ENCODE measurements around the gene WDR7. TPM values are rescaled to one million over a fixed set of nuclear protein-coding genes. Genes with fewer than 3 reads are reported as not detected.

Gene WDR7
- total RNA-seq, 1 donor from 2014 or later = 43.0 TPM

DNA sequence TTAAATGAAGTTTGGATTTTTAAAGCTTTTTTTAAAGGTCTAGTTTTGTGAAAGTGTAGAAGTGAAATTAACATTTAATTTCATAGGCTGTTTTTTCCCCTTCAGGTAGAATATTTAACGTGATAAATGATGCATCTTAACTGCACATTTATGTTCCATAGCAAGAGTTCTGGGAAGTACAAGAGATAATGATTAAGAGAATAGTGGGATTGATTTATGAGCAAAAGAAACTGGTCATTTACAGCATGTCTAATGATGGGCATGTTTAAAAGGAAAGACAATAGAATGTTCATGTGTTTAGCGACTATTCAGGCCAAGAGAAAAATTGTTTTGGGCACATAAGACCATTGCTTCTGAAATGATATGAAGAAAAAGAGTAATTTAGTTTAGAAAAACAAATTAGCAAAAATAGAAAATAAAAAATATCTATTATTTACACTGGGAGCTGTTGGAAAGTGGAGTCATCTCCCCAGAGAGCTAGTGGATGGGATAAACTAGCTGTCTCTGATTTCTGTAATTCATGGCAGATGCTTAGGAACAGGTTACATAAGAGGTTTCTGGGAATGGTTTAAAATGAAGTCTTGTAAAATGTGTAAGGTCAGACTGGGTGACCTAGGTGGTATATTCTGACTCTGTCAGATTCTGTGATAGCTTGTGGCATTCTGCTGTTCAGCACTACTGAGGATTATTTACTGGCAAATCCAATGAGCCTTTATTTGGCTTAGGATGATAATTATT, 60.7 kb downstream of the WDR7 start:
- DNase-seq (ENCODE audit: low spot score) = no peak
- intact Hi-C loops (cut with DNase I) = no loop called here
- peak; percentile 64 for ATAC-seq

DNA sequence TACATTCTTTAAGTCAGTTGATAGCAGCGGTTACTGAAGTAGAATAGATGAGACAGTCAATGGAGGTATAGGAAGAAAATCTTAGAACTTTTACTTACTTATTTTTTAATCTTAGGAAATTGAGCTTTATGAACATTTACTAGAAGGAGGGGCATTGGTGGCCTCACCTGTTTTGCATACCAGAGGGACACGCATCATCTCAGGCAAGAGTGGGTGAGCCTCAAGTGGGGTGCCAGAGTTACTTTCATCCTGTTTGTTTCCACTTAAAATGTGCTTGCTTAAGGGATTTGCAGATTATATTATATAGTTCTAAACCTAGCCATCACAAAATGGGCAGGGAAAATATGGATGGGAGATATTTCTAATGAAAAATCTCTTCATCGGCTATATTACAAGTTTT, 61.6 kb downstream of the WDR7 start:
- ATAC-seq (no peak), DNase-seq (ENCODE audit: low spot score) (no peak)
- intact Hi-C loops (cut with DNase I) = no loop called here

DNA sequence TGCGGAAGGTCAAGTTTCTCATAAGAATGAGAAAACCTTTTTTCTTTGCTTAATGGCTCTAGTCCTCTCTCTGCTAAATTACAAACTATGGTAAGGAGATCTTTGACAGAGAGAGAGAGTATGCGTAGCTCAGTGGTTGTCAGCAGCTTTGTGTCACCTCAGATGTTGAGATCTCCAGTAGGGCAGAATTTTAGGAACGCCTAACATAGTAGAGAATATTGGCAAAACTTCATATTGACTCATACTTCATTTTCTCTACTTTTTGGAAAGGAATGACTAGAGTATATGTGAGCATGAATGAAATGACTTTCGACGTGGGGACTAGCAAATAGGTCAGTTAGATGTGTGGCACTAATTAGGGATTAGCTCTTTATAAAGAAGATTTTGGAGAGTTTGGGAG, 64.0 kb downstream of the WDR7 start:
- intact Hi-C loops (cut with DNase I) = no loop called here
- no peak for ATAC-seq
- DNase-seq (ENCODE audit: low spot score) = no peak

DNA sequence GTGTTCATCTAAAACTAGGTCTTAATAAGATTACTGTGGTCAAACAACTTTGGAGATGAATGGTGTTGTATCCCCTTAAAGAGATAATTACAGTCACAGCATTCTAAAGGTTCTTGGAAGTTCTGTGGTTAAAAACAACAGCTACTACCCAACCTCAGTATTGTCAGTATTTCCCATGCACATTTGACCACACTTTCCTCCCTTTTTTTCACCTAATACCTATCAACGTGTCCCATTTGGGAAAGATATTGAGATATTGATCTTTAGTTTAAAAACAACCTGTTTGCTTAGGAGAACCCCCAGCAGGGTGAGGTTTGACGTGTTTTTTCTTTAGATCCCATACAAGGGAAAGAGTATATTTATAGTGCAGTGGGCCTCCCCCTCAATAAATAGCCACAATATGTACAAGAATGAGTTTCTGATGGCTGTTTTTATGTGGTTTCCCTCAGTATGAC, 65.6 kb downstream of the WDR7 start:
- DNase-seq (ENCODE audit: low spot score) = no peak
- intact Hi-C loops (cut with DNase I) = no loop called here
- no peak for ATAC-seq

DNA sequence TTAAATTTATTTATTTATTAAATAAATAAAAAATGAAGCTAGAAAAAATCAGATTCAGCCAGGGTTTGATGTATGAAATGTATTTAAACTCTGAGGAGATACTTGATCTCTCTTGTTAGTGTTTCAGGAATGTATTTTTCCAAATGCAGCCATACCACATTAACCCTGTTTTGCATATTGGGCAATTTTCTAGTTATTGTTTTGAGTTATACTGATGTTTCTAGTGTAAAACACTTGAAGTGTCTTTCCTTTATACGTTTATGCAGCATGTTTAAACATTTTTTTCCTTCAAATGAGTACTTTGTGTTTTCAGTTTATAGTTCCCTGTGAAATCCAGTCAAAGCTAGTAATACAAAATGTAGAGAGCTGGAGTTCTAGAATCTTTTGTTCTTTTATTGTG, 69.9 kb downstream of the WDR7 start:
- ATAC-seq (no peak), DNase-seq (ENCODE audit: low spot score) (no peak)
- intact Hi-C loops (cut with DNase I) = no loop called here

DNA sequence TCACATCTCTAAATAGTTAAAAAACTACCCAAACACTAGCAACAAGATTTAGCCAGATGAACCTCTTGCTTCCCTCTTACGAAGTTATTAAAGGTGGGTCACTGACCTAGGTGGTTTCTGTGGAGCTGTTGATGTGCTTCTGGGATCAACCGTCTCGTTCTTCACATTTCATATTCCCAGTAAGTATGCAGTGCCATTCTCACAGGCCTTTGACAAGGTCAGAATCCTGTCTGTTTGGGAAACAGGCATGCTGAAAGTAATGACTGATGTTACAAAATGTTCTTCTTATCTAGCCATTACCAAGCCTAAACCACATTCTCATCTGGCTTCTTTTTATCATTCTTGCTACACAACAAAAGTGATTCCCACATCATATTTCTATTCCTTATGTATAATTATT, 70.3 kb downstream of the WDR7 start:
- intact Hi-C loops (cut with DNase I) = no loop called here
- DNase-seq (ENCODE audit: low spot score) (no peak), ATAC-seq (no peak)

DNA sequence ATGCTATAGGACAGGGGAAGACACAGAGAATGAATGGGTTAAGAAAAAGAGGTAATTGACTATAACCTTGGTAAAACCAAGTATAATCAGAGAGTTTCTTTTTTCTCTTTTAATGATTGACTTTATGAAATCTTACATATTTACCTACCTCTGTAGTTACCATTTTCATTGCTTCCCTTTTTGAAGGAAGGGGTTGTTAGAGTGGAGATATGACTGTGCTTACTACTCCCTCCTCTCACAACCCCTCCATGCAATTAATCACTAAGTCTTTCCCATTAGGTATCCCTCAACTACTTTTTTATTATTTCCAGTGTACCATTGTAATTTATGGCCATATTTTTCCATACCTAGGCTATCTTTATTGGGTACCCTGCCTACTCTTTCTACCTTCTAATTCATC, 71.4 kb downstream of the WDR7 start:
- DNase-seq (ENCODE audit: low spot score) = no peak
- intact Hi-C loops (cut with DNase I) = no loop called here
- ATAC-seq = no peak

DNA sequence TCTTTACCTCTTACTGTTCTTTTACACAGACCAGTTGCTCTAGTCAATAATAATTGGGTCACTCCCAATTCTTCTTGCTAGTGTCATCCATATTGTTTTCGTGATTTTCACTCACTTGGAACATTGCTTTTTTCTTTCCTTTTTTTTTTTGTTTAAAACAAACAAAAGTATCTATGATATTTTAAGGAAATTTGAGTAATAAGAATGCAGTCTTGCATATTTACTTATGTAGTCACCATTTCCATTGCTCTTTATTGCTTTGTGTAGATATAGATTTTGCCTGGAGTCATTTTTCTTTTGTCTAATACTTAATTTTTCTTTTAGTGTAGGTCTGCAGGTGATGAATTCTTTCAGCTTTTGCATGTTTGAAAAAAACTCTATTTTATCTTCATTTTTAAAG, 71.9 kb downstream of the WDR7 start:
- no peak for ATAC-seq
- intact Hi-C loops (cut with DNase I) = no loop called here
- DNase-seq (ENCODE audit: low spot score) = no peak

DNA sequence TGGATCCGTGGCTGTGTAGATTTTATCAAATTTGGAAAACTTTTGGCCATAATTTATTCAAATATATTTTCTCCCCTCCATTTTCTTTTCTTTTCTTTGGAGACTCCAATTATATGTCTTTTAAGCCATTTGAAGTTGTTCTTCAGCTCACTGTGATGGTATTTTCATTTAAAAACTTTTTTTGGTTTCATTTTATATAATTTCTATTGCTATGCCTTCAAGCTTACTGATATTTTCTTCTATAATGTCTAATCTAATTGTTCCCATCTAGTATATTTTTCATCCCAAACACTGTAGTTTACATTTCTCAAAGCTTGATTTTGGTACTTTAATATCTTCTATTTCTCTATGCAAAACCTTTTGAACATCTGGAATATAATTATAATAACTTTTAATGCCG, 72.5 kb downstream of the WDR7 start:
- intact Hi-C loops (cut with DNase I) = no loop called here
- ATAC-seq (no peak), DNase-seq (ENCODE audit: low spot score) (no peak)

DNA sequence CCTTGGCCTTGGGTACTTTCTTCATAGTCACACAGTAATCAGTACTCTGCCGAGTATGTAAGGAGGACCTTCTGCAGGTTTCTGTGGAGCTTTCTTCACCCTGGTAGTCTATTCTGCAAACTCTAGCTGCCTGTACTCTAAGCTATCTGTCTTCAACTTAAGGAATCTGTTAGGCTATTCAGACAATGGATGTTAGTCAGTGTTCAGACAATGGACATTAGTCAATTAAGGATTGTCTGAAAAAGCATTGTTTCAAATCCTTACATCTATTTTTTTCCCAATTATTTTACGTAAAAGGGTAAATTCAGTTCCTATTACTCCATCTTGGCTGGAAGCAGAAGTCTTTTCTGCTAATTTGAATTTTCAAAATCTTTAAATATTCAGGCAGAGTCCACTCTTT, 75.7 kb downstream of the WDR7 start:
- intact Hi-C loops (cut with DNase I) = no loop called here

DNA sequence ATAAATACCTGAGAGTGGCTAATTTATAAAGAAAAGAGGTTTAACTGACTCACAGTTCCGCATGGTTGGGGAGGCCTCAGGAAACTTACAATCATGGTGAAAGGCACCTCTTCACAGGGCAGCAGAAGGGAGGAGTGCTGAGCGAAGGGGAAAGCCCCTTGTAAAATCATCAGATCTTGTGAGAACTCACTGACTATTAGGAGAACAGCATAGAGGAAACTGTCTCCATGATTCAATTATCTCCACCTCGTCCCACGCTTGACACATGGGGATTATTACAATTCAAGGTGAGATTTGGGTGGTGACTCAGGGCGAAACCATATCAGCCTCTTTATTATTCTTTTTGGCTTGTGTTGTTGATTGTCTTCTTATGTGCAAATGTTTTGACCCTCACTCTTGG, 76.2 kb downstream of the WDR7 start:
- DNase-seq (ENCODE audit: low spot score) = no peak
- intact Hi-C loops (cut with DNase I) = no loop called here
- no peak for ATAC-seq

More for the DNA sequence above, 75.7 kb downstream of the WDR7 start:
- ATAC-seq (no peak), DNase-seq (ENCODE audit: low spot score) (no peak)

DNA sequence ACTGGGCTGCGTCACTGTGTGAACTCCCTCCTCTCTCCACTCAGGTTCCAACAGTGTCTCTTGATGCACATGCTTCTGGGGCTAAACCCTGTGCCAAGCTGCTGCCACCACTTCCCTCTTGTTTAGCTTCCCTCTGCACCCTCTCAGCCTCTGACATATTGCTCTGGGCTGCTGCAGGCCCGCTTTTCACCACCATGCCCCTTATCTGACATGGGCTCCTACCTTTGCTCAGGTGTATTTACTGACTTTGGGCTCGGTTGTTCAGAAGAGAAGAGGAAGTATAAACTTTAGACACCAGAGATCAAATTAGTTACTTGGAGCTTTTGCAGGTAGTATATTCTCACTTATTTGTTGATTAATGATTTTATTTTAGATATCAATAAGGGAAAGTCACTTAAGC, 77.6 kb downstream of the WDR7 start:
- no peak for ATAC-seq
- DNase-seq (ENCODE audit: low spot score) = no peak
- intact Hi-C loops (cut with DNase I) = no loop called here

DNA sequence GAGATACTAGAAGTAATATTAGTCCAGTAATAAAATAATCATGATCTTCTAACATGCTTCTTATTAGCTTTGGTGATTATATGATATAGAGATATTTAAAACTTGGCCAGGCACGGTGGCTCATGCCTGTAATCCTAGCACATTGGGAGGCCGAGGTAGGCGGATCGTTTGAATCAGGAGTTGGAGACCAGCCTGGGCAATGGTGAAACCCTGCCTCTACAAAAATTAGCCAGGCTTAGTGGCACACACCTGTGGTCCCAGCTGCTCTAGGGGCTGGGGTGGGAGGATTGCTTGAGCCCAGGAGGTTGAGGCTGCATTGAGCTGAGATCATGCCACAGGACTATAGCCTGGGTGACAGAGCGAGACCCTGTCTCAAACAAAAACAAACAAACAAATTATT, 87.0 kb downstream of the WDR7 start:
- DNase-seq (ENCODE audit: low spot score) = no peak
- intact Hi-C loops (cut with DNase I) = no loop called here
- no peak for ATAC-seq

DNA sequence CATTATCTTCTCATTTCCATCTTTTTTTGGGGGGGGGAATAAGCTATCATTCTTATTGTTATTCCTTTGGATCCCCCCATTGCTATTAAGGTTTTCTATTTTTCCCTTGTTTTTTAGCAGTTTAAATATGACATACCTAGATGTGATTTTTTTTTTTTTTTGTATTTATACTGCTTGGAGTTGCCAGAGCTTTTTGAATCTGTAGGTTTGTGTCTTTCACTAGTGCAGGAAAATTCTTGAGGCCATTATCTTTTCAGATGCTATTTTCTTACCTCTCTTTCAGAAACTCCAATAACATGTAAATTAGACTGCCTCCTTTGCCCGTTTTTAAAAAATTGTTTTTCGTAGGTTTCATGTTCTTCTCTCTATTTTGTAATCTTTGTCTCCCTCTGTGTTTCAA, 88.6 kb downstream of the WDR7 start:
- ATAC-seq (no peak), DNase-seq (ENCODE audit: low spot score) (no peak)
- intact Hi-C loops (cut with DNase I) = no loop called here

DNA sequence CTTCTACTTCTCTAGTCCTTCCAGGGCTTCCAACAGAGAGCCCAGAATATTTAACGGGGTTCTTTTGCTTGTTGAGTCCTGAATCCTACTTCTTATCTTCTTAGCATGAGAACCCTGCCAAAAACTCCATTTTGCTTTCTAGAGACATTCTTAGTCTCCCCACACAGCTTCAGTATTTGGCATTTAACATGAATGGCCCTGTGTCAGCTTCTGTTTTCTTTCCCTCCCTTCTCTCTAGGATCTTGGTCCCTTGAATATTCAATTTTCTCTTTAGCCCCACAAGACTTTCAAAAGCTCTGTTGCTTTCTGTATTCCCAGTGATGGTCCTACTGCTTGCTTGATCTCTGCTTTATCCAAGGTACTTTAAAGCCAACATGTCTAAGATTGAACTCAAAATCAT, 89.5 kb downstream of the WDR7 start:
- ATAC-seq = no peak
- intact Hi-C loops (cut with DNase I) = no loop called here
- no peak for DNase-seq (ENCODE audit: low spot score)

DNA sequence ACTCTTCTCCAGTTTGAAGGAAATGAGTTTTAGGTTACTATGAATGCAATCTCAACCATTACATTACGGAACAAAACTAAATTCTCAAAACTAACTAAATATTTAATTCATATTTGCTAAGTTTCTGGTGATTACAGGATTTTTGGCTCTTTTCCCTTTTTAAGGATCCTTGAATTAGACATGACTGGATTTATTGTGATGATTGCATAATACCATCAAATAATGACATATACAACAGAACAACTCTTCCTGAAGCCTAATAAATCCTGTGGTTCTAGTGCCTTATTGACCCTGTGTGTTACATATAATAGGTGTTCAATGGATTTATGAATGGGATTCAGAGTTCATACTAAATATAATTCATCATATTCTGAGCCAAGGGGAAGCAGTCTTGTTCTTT, 90.5 kb downstream of the WDR7 start:
- no peak for ATAC-seq
- intact Hi-C loops (cut with DNase I) = no loop called here
- no peak for DNase-seq (ENCODE audit: low spot score)

DNA sequence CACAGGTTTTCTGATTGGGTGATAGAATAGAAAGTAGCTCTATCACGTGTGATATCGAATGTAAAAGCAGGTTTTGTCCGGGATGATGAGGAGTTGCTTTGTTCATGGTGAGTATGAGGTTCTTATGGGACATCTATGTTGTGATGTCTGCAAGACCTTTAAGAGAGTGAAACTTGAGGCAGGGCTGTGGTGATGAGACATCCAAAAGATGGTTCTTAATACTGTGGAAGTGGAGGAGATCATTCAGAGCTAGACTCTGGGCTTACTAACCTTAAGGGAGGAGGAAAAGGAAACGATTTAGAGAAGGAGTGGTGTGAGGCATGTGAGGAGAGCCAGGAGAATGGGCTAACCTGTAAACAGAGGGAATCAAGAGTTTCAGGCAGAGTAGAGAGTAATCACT, 92.0 kb downstream of the WDR7 start:
- ATAC-seq (no peak), DNase-seq (ENCODE audit: low spot score) (no peak)
- intact Hi-C loops (cut with DNase I) = no loop called here

DNA sequence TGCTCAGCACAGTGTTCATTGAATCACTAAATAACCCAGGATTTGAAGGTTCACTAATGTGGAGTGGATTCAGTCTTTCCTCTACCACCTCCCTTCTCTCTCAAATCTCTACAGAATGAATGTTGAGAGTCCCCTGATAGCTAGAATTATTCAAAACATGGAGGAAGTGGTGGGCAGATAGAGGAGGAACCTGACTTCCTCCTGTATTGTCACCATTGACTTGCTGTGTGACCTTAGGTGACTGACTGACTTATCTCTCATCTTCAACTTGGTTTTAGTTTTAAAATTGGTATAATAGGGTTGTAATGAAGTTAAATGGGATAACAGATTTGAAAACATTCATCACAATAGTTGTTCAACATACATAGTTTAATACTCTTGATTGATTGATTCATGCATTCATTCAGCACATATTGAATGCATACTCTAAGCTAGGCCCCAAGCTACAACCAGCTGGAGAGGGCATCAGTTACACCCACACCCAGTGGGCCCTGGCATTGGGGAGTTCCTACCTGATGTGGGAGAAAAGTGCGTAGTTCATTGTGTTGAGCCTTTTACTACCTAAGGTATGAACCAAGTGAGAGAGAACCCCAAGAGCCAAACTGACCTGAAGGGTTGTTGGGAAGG, 96.0 kb downstream of the WDR7 start:
- no peak for ATAC-seq

DNA sequence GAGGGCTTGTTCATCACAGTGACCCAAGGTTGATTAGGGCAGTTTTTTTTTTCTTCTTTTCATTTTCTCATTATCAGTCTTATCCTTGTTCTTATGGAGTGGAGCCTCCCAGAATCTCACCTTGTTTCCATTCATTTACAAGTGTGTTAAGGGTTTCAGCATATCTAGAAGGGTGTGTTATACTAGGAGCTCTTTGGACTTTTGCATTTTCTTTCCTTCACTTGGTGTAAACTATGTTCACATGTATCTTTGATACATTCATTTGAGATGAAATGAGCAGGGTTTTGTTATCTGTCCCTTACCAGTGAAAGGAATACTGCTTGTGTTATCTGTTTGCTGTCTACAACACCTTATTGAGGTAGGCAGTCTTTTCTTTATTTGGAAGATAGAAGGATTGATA, 96.7 kb downstream of the WDR7 start:
- intact Hi-C loops (cut with DNase I) = no loop called here
- DNase-seq (ENCODE audit: low spot score) = no peak

More for the DNA sequence above, 96.0 kb downstream of the WDR7 start:
- intact Hi-C loops (cut with DNase I) = no loop called here
- no peak for DNase-seq (ENCODE audit: low spot score)

DNA sequence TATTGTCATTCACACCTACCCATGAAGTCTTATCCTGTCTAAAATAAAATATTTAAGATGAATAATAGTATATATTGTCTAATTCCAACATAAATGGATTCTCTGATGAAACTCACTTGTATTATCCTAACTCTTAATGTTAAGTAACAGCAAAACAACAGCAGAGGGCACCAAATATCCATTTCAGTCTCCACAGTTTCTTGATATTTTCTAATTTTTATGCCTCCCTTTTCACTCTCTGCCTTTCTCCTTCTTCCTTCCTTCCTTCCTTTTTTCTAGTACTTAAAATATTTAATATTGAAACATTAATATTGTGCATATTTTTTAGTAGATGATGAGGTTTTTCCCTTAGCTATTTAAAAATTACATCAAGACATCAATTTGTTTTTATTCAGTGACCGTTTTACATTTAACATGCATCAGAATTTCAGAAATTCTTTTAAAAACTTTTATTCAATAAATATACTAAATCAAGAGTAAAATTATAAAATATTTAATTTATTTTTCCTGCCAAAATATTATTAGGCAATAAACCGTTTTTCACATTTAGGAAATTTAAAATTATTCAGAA, 97.6 kb downstream of the WDR7 start:
- ATAC-seq (no peak), DNase-seq (ENCODE audit: low spot score) (no peak)
- intact Hi-C loops (cut with DNase I) = no loop called here

More for the DNA sequence above, 96.7 kb downstream of the WDR7 start:
- ATAC-seq = no peak

DNA sequence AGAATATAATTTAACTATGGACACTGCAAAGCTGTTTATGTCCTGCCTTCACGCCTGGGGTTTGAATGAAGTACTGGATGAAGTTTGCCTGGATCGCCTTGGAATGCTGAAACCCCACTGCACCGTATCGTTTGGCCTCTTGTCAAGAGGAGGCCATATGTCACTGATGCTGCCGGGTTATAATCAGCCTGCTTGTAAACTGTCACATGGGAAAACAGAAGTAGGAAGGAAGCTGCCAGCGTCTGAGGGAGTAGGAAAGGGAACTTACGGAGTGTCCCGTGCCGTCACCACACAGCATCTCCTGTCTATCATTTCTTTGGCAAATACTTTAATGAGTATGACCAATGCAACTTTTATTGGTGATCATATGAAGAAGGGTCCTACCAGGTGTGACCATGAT, 105.8 kb downstream of the WDR7 start:
- ATAC-seq (peak; percentile 73), DNase-seq (ENCODE audit: low spot score) (no peak)
- intact Hi-C loops (cut with DNase I) = no loop called here

All from sciatic nerve (tissue), 2 donors.